CD14-positive monocyte (primary cell): ENCODE results near the gene GALNT12. TPM values are rescaled to one million over a fixed set of nuclear protein-coding genes. Genes with fewer than 3 reads are reported as not detected.

Experiments
- DNase-seq, 3 donors: peaks; one replicate each; pipeline ENCODE4 v3.0.0-alpha.2; 2011 to 2022
- H2AFZ ChIP-seq: 2 replicates; pipeline ENCODE4 v1.6.0; 2012; ENCODE audit warnings: mild to moderate bottlenecking, low read depth, low read length, inconsistent platforms; ENCODE audit not compliant: insufficient read depth, poor library complexity, severe bottlenecking
- H3K27ac ChIP-seq, 2 donors: 1 replicate in 1 of 2; 2 replicates in 1 of 2; pipeline ENCODE4 v1.5.1; 2012 to 2013; ENCODE audit warnings: low read length in 2 of 2, control low read depth in 1 of 2, inconsistent platforms in 1 of 2, low read depth in 1 of 2, mild to moderate bottlenecking in 1 of 2
- H3K27me3 ChIP-seq, 2 donors: one replicate each; pipeline versions ENCODE4 v1.6.0 to v1.6.1; 2011 to 2013; ENCODE audit warnings: low read length in 2 of 2; ENCODE audit not compliant: control insufficient read depth in 2 of 2, insufficient read depth in 2 of 2
- H3K36me3 ChIP-seq, 2 donors: replicated peaks in 1 of 2; 1 replicate in 1 of 2; 2 replicates in 1 of 2; pipeline versions ENCODE4 v1.5.1 to v1.6.1; 2012 to 2013; ENCODE audit warnings: low read length in 2 of 2, control low read depth in 1 of 2, inconsistent platforms in 1 of 2, mild to moderate bottlenecking in 1 of 2; ENCODE audit not compliant: insufficient read depth in 2 of 2, control insufficient read depth in 1 of 2
- H3K4me1 ChIP-seq, 2 donors: 1 replicate in 1 of 2; 2 replicates in 1 of 2; pipeline versions ENCODE4 v1.5.1 to v1.6.1; 2012 to 2013; ENCODE audit warnings: low read length in 2 of 2, control low read depth in 1 of 2, inconsistent platforms in 1 of 2, mild to moderate bottlenecking in 1 of 2, moderate library complexity in 1 of 2; ENCODE audit not compliant: insufficient read depth in 2 of 2, control insufficient read depth in 1 of 2
- H3K4me2 ChIP-seq: replicated peaks from 2 replicates; pipeline ENCODE3; 2012; ENCODE audit warnings: low read length, moderate library complexity, mild to moderate bottlenecking; ENCODE audit not compliant: poor library complexity, severe bottlenecking; ENCODE audit errors: extremely low read depth
- H3K4me3 ChIP-seq, 3 experiments: fragments of 200-600 bp in 1 of 3; sonication (generic) in 1 of 3; replicated peaks in 1 of 3; 1 replicate in 2 of 3; 2 replicates in 1 of 3; pipeline ENCODE4 v1.5.1; 2011 to 2013; ENCODE audit warnings: low read length in 3 of 3, mild to moderate bottlenecking in 3 of 3, control low read depth in 2 of 3, low read depth in 2 of 3, inconsistent platforms in 1 of 3, moderate library complexity in 1 of 3
- H3K79me2 ChIP-seq: 2 replicates; pipeline ENCODE4 v1.6.0; 2012; ENCODE audit warnings: mild to moderate bottlenecking, control low read depth, inconsistent platforms, low read length, moderate library complexity; ENCODE audit not compliant: insufficient read depth
- H3K9ac ChIP-seq: 2 replicates; pipeline ENCODE4 v1.6.0; 2017; ENCODE audit warnings: low read length, mild to moderate bottlenecking; ENCODE audit not compliant: insufficient read depth, poor library complexity, severe bottlenecking
- H3K9me3 ChIP-seq, 2 donors: replicated peaks in 1 of 2; 1 replicate in 1 of 2; 2 replicates in 1 of 2; pipeline versions ENCODE4 v1.5.1 to v1.6.1; 2012 to 2013; ENCODE audit warnings: low read length in 2 of 2, control low read depth in 1 of 2; ENCODE audit not compliant: control insufficient read depth in 1 of 2, insufficient read depth in 1 of 2
- H4K20me1 ChIP-seq: 2 replicates; pipeline ENCODE4 v1.6.0; 2012; ENCODE audit warnings: mild to moderate bottlenecking, low read length, control low read depth, moderate library complexity; ENCODE audit not compliant: insufficient read depth
- H3K27ac Mint-ChIP-seq, 7 donors: one replicate each; pipeline ENCODE4 v1.8.0; 2020; ENCODE audit warnings: mild to moderate bottlenecking in 7 of 7, mixed read lengths in 7 of 7, moderate library complexity in 6 of 7, inconsistent platforms in 2 of 7
- H3K27me3 Mint-ChIP-seq, 3 donors: one replicate each; pipeline ENCODE4 v1.8.0; 2021 to 2022; ENCODE audit warnings: low read depth in 3 of 3, mild to moderate bottlenecking in 3 of 3, mixed read lengths in 3 of 3, moderate library complexity in 3 of 3, inconsistent platforms in 1 of 3
- H3K36me3 Mint-ChIP-seq, 2 donors: one replicate each; pipeline ENCODE4 v1.8.0; 2020; ENCODE audit warnings: mixed read lengths in 2 of 2, inconsistent platforms in 1 of 2, mild to moderate bottlenecking in 1 of 2
- H3K4me1 Mint-ChIP-seq: one replicate; pipeline ENCODE4 v1.8.0; 2020; ENCODE audit warnings: mild to moderate bottlenecking, mixed read lengths
- H3K4me3 Mint-ChIP-seq, 2 donors: one replicate each; pipeline ENCODE4 v1.8.0; 2020; ENCODE audit warnings: mild to moderate bottlenecking in 2 of 2, mixed read lengths in 2 of 2, moderate library complexity in 1 of 2
- H3K9me3 Mint-ChIP-seq, 7 donors: one replicate each; pipeline ENCODE4 v1.8.0; 2020 to 2022; ENCODE audit warnings: mixed read lengths in 7 of 7, mild to moderate bottlenecking in 6 of 7, moderate library complexity in 6 of 7, inconsistent platforms in 2 of 7
- CTCF ChIP-seq: fragments of 200-600 bp; IDR thresholded peaks from one replicate; pipeline ENCODE4 v1.8.0; 2022; ENCODE audit warnings: antibody characterized with exemption, mild to moderate bottlenecking
- WGBS: methylation state at CpG from one replicate; pipeline ENCODE4 v1.1.5; 2013; ENCODE audit warnings: missing lambda C conversion rate; ENCODE audit not compliant: insufficient coverage; 5-methylcytosine and 5-hydroxymethylcytosine counted together
- intact Hi-C, 2 donors: fragments of 100-400 bp; cut with micrococcal nuclease; formaldehyde crosslinking; loops; one replicate each; pipeline versions ENCODE4 v1.15.0 to v1.15.1; 2023
- polyA plus RNA-seq, 3 donors: library from polyadenylated mRNA; depleted of rRNA in 1 of 3; unstranded in 2 of 3; stranded (reverse) in 1 of 3; fragments of 300-500 nt in 2 of 3; fragments of >200 nt in 1 of 3; fragmentation: Illumina TruSeq in 2 of 3; gene quantifications; 1 replicate in 2 of 3; 2 replicates in 1 of 3; pipeline ENCODE4 v1.2.3, GENCODE V29; 2012 to 2021

The GALNT12 gene
- polyA plus RNA-seq, 3 donors, result 0.16 TPM; not detected in 2

- Histone ChIP-seq H3K4me2 (no peak overlapping the region), H3K4me1 (peaks cover 14 to 18% of the 10 kb centered on the region in 2 donors), H3K27ac (no peak overlapping the region), H2AFZ (no peak overlapping the region), H3K9ac (no peak overlapping the region), H3K36me3 (no peaks in the 10 kb centered on the region), H3K27me3 (no peaks in the 10 kb centered on the region), H3K79me2 (no peaks in the 10 kb centered on the region), H3K4me3 (no peak overlapping the region), H4K20me1 (no peaks in the 10 kb centered on the region), H3K9me3 (no peaks in the 10 kb centered on the region)
- H3K27me3 Mint-ChIP-seq, result peaks cover 0 to 6% (median 0%) of the 10 kb centered on the region in 3 donors
- intact Hi-C loops, result loop anchor here (5.0 kb wide), 1 partner anchor 462 kb away; no protein-coding TSS in a partner anchor
- H3K4me3 Mint-ChIP-seq, result no peak overlapping the region
- H3K9me3 Mint-ChIP-seq, result no peaks in the 10 kb centered on the region
- WGBS, result 92% methylated on average over 7 of the region's 8 CpGs
- H3K27ac Mint-ChIP-seq, result no peak overlapping the region
- H3K36me3 Mint-ChIP-seq, result peaks cover 0 to 2% of the 10 kb centered on the region in 2 donors
- no peak for TF ChIP-seq CTCF
- no peak for DNase-seq
- H3K4me1 Mint-ChIP-seq, result peaks cover 21% of the 10 kb centered on the region
These were observed 28.5 kb upstream of the GALNT12 start for GRCh38 chr9:98778711-98779530.

- H3K36me3 ChIP-seq, result no peaks in the 10 kb centered on the region
- no peaks in the 10 kb centered on the region for H3K27me3 ChIP-seq
- no peak overlapping the region for H3K9ac ChIP-seq
- H4K20me1 ChIP-seq, result no peaks in the 10 kb centered on the region
- no peaks in the 10 kb centered on the region for H3K9me3 Mint-ChIP-seq
- H3K4me2 ChIP-seq, result no peak overlapping the region
- no peaks in the 10 kb centered on the region for H3K79me2 ChIP-seq
- WGBS, result 94% methylated on average over 3 of the region's 11 CpGs
- no peak overlapping the region for H2AFZ ChIP-seq
- no peak for DNase-seq
- no peak overlapping the region for H3K4me3 ChIP-seq
- H3K27ac ChIP-seq, result no peak overlapping the region
- intact Hi-C loops, result no loop called here
- H3K4me1 ChIP-seq, result peaks cover 14 to 21% of the 10 kb centered on the region in 2 donors
- H3K27ac Mint-ChIP-seq, result no peak overlapping the region
- H3K4me3 Mint-ChIP-seq, result no peak overlapping the region
- peaks cover 25% of the 10 kb centered on the region for H3K4me1 Mint-ChIP-seq
- peaks cover 0 to 2% of the 10 kb centered on the region in 2 donors for H3K36me3 Mint-ChIP-seq
- no peak for TF ChIP-seq CTCF
- H3K9me3 ChIP-seq, result no peaks in the 10 kb centered on the region
- peaks cover 0 to 3% (median 0%) of the 10 kb centered on the region in 3 donors for H3K27me3 Mint-ChIP-seq
These were observed 27.3 kb upstream of the GALNT12 start for GRCh38 chr9:98780059-98780749.
